ENCODE data around the gene FGF12. TPM values are rescaled to one million over a fixed set of nuclear protein-coding genes. Genes with fewer than 3 reads are reported as not detected.

Gene FGF12
- polyA plus RNA-seq, 1 of the 3 experiments (the other 2 are of a cell fraction) = 0.30 TPM

DNA sequence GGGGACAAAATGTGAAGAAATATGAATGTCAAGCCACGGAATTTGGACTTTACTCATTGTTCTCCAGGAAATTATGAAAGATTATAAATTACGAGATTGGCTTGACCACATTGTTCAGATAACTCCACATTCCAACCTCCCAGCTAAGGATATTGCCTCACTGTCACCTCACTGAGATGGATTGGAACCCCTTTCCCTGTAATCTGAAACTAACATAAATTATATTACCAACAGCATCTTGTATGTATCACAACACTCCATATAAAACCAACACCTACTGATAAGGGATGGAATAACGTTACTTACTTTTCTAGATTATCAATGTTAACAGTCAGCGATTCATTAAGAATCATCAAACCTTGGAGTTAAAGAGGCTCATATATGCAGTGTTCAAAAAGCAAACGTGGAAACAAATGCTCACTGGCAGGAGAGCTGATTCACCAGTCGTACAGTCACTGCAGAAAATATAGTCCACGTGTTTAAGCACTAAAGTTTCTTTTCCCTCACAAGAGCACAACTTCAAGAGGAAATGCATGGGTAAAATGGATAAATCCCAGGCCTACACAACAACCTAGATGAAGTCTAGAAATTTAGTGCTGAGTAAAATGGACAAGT is 451.5 kb downstream of the FGF12 start:
- H3K9ac ChIP-seq = no peak overlapping the region
- H2AFZ ChIP-seq (ENCODE audit: low read depth) = no peak overlapping the region
- ChIA-PET CTCF (no interaction called here), POLR2A (no interaction called here)
- H4K20me1 ChIP-seq (ENCODE audit: insufficient read depth) = no peaks in the 10 kb centered on the region
- H3K4me1 ChIP-seq (ENCODE audit: control insufficient read depth in 1 of 2, insufficient read depth in 2 of 2, low read depth in 1 of 2, low read length in 1 of 2) = no peaks in the 10 kb centered on the region
- no peaks in the 10 kb centered on the region for H3K9me2 ChIP-seq
- no peaks in the 10 kb centered on the region for H3K27me3 ChIP-seq (ENCODE audit: insufficient read depth)
- TF ChIP-seq ELF1 (IDR thresholded peaks at IDR 0.05) (no peak), MXI1 (IDR thresholded peaks at IDR 0.05; ENCODE audit: low read depth, low read length) (no peak), FOXM1 (IDR thresholded peaks at IDR 0.05; ENCODE audit: low read depth) (no peak), FOXJ3 (CRISPR knock-in tag; IDR thresholded peaks at IDR 0.05) (no peak), RXRA (IDR thresholded peaks at IDR 0.05; ENCODE audit: borderline replicate concordance, low read depth) (no peak), SIN3A (IDR thresholded peaks at IDR 0.05; ENCODE audit: borderline replicate concordance, low read depth, low read length) (no peak)
- TF ChIP-seq, protein P1, sequence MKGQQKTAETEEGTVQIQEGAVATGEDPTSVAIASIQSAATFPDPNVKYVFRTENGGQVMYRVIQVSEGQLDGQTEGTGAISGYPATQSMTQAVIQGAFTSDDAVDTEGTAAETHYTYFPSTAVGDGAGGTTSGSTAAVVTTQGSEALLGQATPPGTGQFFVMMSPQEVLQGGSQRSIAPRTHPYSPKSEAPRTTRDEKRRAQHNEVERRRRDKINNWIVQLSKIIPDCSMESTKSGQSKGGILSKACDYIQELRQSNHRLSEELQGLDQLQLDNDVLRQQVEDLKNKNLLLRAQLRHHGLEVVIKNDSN (IDR thresholded peaks at IDR 0.05; ENCODE audit: borderline replicate concordance, low read depth) = no peak
- TF ChIP-seq, protein P2, sequence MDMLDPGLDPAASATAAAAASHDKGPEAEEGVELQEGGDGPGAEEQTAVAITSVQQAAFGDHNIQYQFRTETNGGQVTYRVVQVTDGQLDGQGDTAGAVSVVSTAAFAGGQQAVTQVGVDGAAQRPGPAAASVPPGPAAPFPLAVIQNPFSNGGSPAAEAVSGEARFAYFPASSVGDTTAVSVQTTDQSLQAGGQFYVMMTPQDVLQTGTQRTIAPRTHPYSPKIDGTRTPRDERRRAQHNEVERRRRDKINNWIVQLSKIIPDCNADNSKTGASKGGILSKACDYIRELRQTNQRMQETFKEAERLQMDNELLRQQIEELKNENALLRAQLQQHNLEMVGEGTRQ (IDR thresholded peaks at IDR 0.05; ENCODE audit: borderline replicate concordance, low read depth, low read length) = no peak
- H3K27ac ChIP-seq (ENCODE audit: low read depth in 2 of 2, low read length in 1 of 2) = no peak overlapping the region
- H3K79me2 ChIP-seq (ENCODE audit: insufficient read depth) = no peaks in the 10 kb centered on the region
- no peaks in the 10 kb centered on the region for H3F3A ChIP-seq (replicated peaks; ENCODE audit: insufficient read depth)
- H3K4me2 ChIP-seq = no peak overlapping the region
- no peaks in the 10 kb centered on the region for H3K9me3 ChIP-seq
- no peak for DNase-seq
- H3K36me3 ChIP-seq (replicated peaks in 1 of 2; ENCODE audit: control insufficient read depth in 1 of 2, insufficient read depth in 2 of 2, low read length in 1 of 2) = no peaks in the 10 kb centered on the region
- H3K4me3 ChIP-seq (ENCODE audit: low read depth in 2 of 2, low read length in 1 of 2) = no peak overlapping the region
- WGBS (ENCODE audit: low lambda C conversion rate) = 10% methylated on average over 7 of the region's 7 CpGs

DNA sequence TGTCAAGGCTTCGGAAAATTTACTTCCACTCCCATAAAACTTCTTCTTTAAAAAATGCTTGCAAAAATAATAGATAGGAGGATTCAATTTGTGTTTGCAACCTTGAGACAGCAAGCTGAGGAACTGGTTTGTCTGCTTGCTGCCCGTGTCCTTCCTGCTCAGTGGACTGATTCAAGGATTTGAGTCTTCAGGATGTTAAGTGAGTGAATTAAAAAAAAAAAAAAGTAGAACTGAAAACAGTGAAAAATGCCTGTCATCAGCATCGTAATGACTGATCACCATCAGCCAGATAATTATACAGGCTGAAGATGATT is 453.7 kb downstream of the FGF12 start:
- Histone ChIP-seq H3K4me3 (ENCODE audit: low read depth in 2 of 2, low read length in 1 of 2) (no peak overlapping the region), H3K27me3 (ENCODE audit: insufficient read depth) (no peaks in the 10 kb centered on the region), H3K27ac (ENCODE audit: low read depth in 2 of 2, low read length in 1 of 2) (no peak overlapping the region), H3K4me2 (no peak overlapping the region), H3K4me1 (ENCODE audit: control insufficient read depth in 1 of 2, insufficient read depth in 2 of 2, low read depth in 1 of 2, low read length in 1 of 2) (no peaks in the 10 kb centered on the region), H3F3A (replicated peaks; ENCODE audit: insufficient read depth) (no peaks in the 10 kb centered on the region), H4K20me1 (ENCODE audit: insufficient read depth) (no peaks in the 10 kb centered on the region), H3K9me3 (no peaks in the 10 kb centered on the region), H3K9ac (no peak overlapping the region), H3K9me2 (no peaks in the 10 kb centered on the region), H3K79me2 (ENCODE audit: insufficient read depth) (no peaks in the 10 kb centered on the region), H3K36me3 (replicated peaks in 1 of 2; ENCODE audit: control insufficient read depth in 1 of 2, insufficient read depth in 2 of 2, low read length in 1 of 2) (no peaks in the 10 kb centered on the region), H2AFZ (ENCODE audit: low read depth) (no peak overlapping the region)
- DNase-seq = no peak
- CTCF ChIA-PET = no interaction called here
- 0% methylated on average over 3 of the region's 3 CpGs for WGBS (ENCODE audit: low lambda C conversion rate)
- POLR2A ChIA-PET = no interaction called here
- no peak for TF ChIP-seq RCOR1 (IDR thresholded peaks at IDR 0.05; ENCODE audit: low read length)
- TF ChIP-seq SIN3A (IDR thresholded peaks at IDR 0.05; ENCODE audit: borderline replicate concordance, low read depth, low read length) = no peak
- no peak for TF ChIP-seq ELF1 (IDR thresholded peaks at IDR 0.05)
- TF ChIP-seq, protein P3, sequence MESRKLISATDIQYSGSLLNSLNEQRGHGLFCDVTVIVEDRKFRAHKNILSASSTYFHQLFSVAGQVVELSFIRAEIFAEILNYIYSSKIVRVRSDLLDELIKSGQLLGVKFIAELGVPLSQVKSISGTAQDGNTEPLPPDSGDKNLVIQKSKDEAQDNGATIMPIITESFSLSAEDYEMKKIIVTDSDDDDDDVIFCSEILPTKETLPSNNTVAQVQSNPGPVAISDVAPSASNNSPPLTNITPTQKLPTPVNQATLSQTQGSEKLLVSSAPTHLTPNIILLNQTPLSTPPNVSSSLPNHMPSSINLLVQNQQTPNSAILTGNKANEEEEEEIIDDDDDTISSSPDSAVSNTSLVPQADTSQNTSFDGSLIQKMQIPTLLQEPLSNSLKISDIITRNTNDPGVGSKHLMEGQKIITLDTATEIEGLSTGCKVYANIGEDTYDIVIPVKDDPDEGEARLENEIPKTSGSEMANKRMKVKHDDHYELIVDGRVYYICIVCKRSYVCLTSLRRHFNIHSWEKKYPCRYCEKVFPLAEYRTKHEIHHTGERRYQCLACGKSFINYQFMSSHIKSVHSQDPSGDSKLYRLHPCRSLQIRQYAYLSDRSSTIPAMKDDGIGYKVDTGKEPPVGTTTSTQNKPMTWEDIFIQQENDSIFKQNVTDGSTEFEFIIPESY (IDR thresholded peaks at IDR 0.05; ENCODE audit: borderline replicate concordance, low read depth) = no peak
- TF ChIP-seq GABPA (IDR thresholded peaks at IDR 0.05; ENCODE audit: low read depth) = no peak
- TF ChIP-seq, protein P4, sequence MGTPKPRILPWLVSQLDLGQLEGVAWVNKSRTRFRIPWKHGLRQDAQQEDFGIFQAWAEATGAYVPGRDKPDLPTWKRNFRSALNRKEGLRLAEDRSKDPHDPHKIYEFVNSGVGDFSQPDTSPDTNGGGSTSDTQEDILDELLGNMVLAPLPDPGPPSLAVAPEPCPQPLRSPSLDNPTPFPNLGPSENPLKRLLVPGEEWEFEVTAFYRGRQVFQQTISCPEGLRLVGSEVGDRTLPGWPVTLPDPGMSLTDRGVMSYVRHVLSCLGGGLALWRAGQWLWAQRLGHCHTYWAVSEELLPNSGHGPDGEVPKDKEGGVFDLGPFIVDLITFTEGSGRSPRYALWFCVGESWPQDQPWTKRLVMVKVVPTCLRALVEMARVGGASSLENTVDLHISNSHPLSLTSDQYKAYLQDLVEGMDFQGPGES (IDR thresholded peaks at IDR 0.05; ENCODE audit: low read depth, low read length) = no peak
- TF ChIP-seq TEAD4 (IDR thresholded peaks at IDR 0.05; ENCODE audit: borderline replicate concordance, insufficient read depth) = no peak
- no peak for TF ChIP-seq TAF1 (IDR thresholded peaks at IDR 0.05; ENCODE audit: borderline replicate concordance, low read depth, low read length)
- TF ChIP-seq RXRA (IDR thresholded peaks at IDR 0.05; ENCODE audit: borderline replicate concordance, low read depth) = no peak
- TF ChIP-seq, protein P5, sequence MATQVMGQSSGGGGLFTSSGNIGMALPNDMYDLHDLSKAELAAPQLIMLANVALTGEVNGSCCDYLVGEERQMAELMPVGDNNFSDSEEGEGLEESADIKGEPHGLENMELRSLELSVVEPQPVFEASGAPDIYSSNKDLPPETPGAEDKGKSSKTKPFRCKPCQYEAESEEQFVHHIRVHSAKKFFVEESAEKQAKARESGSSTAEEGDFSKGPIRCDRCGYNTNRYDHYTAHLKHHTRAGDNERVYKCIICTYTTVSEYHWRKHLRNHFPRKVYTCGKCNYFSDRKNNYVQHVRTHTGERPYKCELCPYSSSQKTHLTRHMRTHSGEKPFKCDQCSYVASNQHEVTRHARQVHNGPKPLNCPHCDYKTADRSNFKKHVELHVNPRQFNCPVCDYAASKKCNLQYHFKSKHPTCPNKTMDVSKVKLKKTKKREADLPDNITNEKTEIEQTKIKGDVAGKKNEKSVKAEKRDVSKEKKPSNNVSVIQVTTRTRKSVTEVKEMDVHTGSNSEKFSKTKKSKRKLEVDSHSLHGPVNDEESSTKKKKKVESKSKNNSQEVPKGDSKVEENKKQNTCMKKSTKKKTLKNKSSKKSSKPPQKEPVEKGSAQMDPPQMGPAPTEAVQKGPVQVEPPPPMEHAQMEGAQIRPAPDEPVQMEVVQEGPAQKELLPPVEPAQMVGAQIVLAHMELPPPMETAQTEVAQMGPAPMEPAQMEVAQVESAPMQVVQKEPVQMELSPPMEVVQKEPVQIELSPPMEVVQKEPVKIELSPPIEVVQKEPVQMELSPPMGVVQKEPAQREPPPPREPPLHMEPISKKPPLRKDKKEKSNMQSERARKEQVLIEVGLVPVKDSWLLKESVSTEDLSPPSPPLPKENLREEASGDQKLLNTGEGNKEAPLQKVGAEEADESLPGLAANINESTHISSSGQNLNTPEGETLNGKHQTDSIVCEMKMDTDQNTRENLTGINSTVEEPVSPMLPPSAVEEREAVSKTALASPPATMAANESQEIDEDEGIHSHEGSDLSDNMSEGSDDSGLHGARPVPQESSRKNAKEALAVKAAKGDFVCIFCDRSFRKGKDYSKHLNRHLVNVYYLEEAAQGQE (IDR thresholded peaks at IDR 0.05; ENCODE audit: low read depth, low read length) = no peak
- TF ChIP-seq CHD2 (IDR thresholded peaks at IDR 0.05; ENCODE audit: low read length, partially characterized antibody) = no peak
- TF ChIP-seq SMC3 (IDR thresholded peaks at IDR 0.05; ENCODE audit: low read depth, low read length) = no peak
- TF ChIP-seq POLR2AphosphoS5 (IDR thresholded peaks at IDR 0.05; ENCODE audit: low read depth, low read length) = no peak
